CD14-positive monocyte (primary cell): ENCODE measurements around the gene LTBP1. TPM values are rescaled to one million over a fixed set of nuclear protein-coding genes. Genes with fewer than 3 reads are reported as not detected.

Experiments
- DNase-seq, 3 donors: peaks; one replicate each; pipeline ENCODE4 v3.0.0-alpha.2; 2011 to 2022
- H2AFZ ChIP-seq: 2 replicates; pipeline ENCODE4 v1.6.0; 2012; ENCODE audit warnings: mild to moderate bottlenecking, low read depth, low read length, inconsistent platforms; ENCODE audit not compliant: insufficient read depth, poor library complexity, severe bottlenecking
- H3K27ac ChIP-seq, 2 donors: 1 replicate in 1 of 2; 2 replicates in 1 of 2; pipeline ENCODE4 v1.5.1; 2012 to 2013; ENCODE audit warnings: low read length in 2 of 2, control low read depth in 1 of 2, inconsistent platforms in 1 of 2, low read depth in 1 of 2, mild to moderate bottlenecking in 1 of 2
- H3K27me3 ChIP-seq, 2 donors: one replicate each; pipeline versions ENCODE4 v1.6.0 to v1.6.1; 2011 to 2013; ENCODE audit warnings: low read length in 2 of 2; ENCODE audit not compliant: control insufficient read depth in 2 of 2, insufficient read depth in 2 of 2
- H3K36me3 ChIP-seq, 2 donors: replicated peaks in 1 of 2; 1 replicate in 1 of 2; 2 replicates in 1 of 2; pipeline versions ENCODE4 v1.5.1 to v1.6.1; 2012 to 2013; ENCODE audit warnings: low read length in 2 of 2, control low read depth in 1 of 2, inconsistent platforms in 1 of 2, mild to moderate bottlenecking in 1 of 2; ENCODE audit not compliant: insufficient read depth in 2 of 2, control insufficient read depth in 1 of 2
- H3K4me1 ChIP-seq, 2 donors: 1 replicate in 1 of 2; 2 replicates in 1 of 2; pipeline versions ENCODE4 v1.5.1 to v1.6.1; 2012 to 2013; ENCODE audit warnings: low read length in 2 of 2, control low read depth in 1 of 2, inconsistent platforms in 1 of 2, mild to moderate bottlenecking in 1 of 2, moderate library complexity in 1 of 2; ENCODE audit not compliant: insufficient read depth in 2 of 2, control insufficient read depth in 1 of 2
- H3K4me2 ChIP-seq: replicated peaks from 2 replicates; pipeline ENCODE3; 2012; ENCODE audit warnings: low read length, moderate library complexity, mild to moderate bottlenecking; ENCODE audit not compliant: poor library complexity, severe bottlenecking; ENCODE audit errors: extremely low read depth
- H3K4me3 ChIP-seq, 3 experiments: fragments of 200-600 bp in 1 of 3; sonication (generic) in 1 of 3; replicated peaks in 1 of 3; 1 replicate in 2 of 3; 2 replicates in 1 of 3; pipeline ENCODE4 v1.5.1; 2011 to 2013; ENCODE audit warnings: low read length in 3 of 3, mild to moderate bottlenecking in 3 of 3, control low read depth in 2 of 3, low read depth in 2 of 3, inconsistent platforms in 1 of 3, moderate library complexity in 1 of 3
- H3K79me2 ChIP-seq: 2 replicates; pipeline ENCODE4 v1.6.0; 2012; ENCODE audit warnings: mild to moderate bottlenecking, control low read depth, inconsistent platforms, low read length, moderate library complexity; ENCODE audit not compliant: insufficient read depth
- H3K9ac ChIP-seq: 2 replicates; pipeline ENCODE4 v1.6.0; 2017; ENCODE audit warnings: low read length, mild to moderate bottlenecking; ENCODE audit not compliant: insufficient read depth, poor library complexity, severe bottlenecking
- H3K9me3 ChIP-seq, 2 donors: replicated peaks in 1 of 2; 1 replicate in 1 of 2; 2 replicates in 1 of 2; pipeline versions ENCODE4 v1.5.1 to v1.6.1; 2012 to 2013; ENCODE audit warnings: low read length in 2 of 2, control low read depth in 1 of 2; ENCODE audit not compliant: control insufficient read depth in 1 of 2, insufficient read depth in 1 of 2
- H4K20me1 ChIP-seq: 2 replicates; pipeline ENCODE4 v1.6.0; 2012; ENCODE audit warnings: mild to moderate bottlenecking, low read length, control low read depth, moderate library complexity; ENCODE audit not compliant: insufficient read depth
- H3K27ac Mint-ChIP-seq, 7 donors: one replicate each; pipeline ENCODE4 v1.8.0; 2020; ENCODE audit warnings: mild to moderate bottlenecking in 7 of 7, mixed read lengths in 7 of 7, moderate library complexity in 6 of 7, inconsistent platforms in 2 of 7
- H3K27me3 Mint-ChIP-seq, 3 donors: one replicate each; pipeline ENCODE4 v1.8.0; 2021 to 2022; ENCODE audit warnings: low read depth in 3 of 3, mild to moderate bottlenecking in 3 of 3, mixed read lengths in 3 of 3, moderate library complexity in 3 of 3, inconsistent platforms in 1 of 3
- H3K36me3 Mint-ChIP-seq, 2 donors: one replicate each; pipeline ENCODE4 v1.8.0; 2020; ENCODE audit warnings: mixed read lengths in 2 of 2, inconsistent platforms in 1 of 2, mild to moderate bottlenecking in 1 of 2
- H3K4me1 Mint-ChIP-seq: one replicate; pipeline ENCODE4 v1.8.0; 2020; ENCODE audit warnings: mild to moderate bottlenecking, mixed read lengths
- H3K4me3 Mint-ChIP-seq, 2 donors: one replicate each; pipeline ENCODE4 v1.8.0; 2020; ENCODE audit warnings: mild to moderate bottlenecking in 2 of 2, mixed read lengths in 2 of 2, moderate library complexity in 1 of 2
- H3K9me3 Mint-ChIP-seq, 7 donors: one replicate each; pipeline ENCODE4 v1.8.0; 2020 to 2022; ENCODE audit warnings: mixed read lengths in 7 of 7, mild to moderate bottlenecking in 6 of 7, moderate library complexity in 6 of 7, inconsistent platforms in 2 of 7
- WGBS: methylation state at CpG from one replicate; pipeline ENCODE4 v1.1.5; 2013; ENCODE audit warnings: missing lambda C conversion rate; ENCODE audit not compliant: insufficient coverage; 5-methylcytosine and 5-hydroxymethylcytosine counted together
- intact Hi-C, 2 donors: fragments of 100-400 bp; cut with micrococcal nuclease; formaldehyde crosslinking; loops; one replicate each; pipeline versions ENCODE4 v1.15.0 to v1.15.1; 2023
- polyA plus RNA-seq, 3 donors: library from polyadenylated mRNA; depleted of rRNA in 1 of 3; unstranded in 2 of 3; stranded (reverse) in 1 of 3; fragments of 300-500 nt in 2 of 3; fragments of >200 nt in 1 of 3; fragmentation: Illumina TruSeq in 2 of 3; gene quantifications; 1 replicate in 2 of 3; 2 replicates in 1 of 3; pipeline ENCODE4 v1.2.3, GENCODE V29; 2012 to 2021
- TF ChIP-seq, protein P1 (sequence below): fragments of 200-600 bp; IDR thresholded peaks from one replicate; pipeline ENCODE4 v1.8.0; 2022; ENCODE audit warnings: antibody characterized with exemption, mild to moderate bottlenecking

The LTBP1 gene
- polyA plus RNA-seq, 3 donors = 0.18 to 0.24 TPM; not detected in 1

- H3K27me3 ChIP-seq = no peaks in the 10 kb centered on the region
- no peak for DNase-seq
- WGBS = no CpG with 5 or more reads among the region's 6 CpGs
- H3K27ac ChIP-seq = no peak overlapping the region
- H3K4me3 Mint-ChIP-seq = no peak overlapping the region
- H3K4me3 ChIP-seq = no peak overlapping the region
- no peaks in the 10 kb centered on the region for H4K20me1 ChIP-seq
- no peaks in the 10 kb centered on the region for H3K9me3 ChIP-seq
- H2AFZ ChIP-seq = no peak overlapping the region
- H3K79me2 ChIP-seq = no peaks in the 10 kb centered on the region
- H3K4me1 ChIP-seq = no peaks in the 10 kb centered on the region
- no peaks in the 10 kb centered on the region for H3K36me3 ChIP-seq
- TF ChIP-seq, protein P1, sequence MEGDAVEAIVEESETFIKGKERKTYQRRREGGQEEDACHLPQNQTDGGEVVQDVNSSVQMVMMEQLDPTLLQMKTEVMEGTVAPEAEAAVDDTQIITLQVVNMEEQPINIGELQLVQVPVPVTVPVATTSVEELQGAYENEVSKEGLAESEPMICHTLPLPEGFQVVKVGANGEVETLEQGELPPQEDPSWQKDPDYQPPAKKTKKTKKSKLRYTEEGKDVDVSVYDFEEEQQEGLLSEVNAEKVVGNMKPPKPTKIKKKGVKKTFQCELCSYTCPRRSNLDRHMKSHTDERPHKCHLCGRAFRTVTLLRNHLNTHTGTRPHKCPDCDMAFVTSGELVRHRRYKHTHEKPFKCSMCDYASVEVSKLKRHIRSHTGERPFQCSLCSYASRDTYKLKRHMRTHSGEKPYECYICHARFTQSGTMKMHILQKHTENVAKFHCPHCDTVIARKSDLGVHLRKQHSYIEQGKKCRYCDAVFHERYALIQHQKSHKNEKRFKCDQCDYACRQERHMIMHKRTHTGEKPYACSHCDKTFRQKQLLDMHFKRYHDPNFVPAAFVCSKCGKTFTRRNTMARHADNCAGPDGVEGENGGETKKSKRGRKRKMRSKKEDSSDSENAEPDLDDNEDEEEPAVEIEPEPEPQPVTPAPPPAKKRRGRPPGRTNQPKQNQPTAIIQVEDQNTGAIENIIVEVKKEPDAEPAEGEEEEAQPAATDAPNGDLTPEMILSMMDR = no peak
- peaks cover 0 to 9% (median 2%) of the 10 kb centered on the region in 7 donors for H3K9me3 Mint-ChIP-seq
- H3K36me3 Mint-ChIP-seq = no peaks in the 10 kb centered on the region
- H3K4me1 Mint-ChIP-seq = no peaks in the 10 kb centered on the region
- H3K9ac ChIP-seq = no peak overlapping the region
- H3K4me2 ChIP-seq = no peak overlapping the region
- intact Hi-C loops = no loop called here
- no peak overlapping the region for H3K27ac Mint-ChIP-seq
- H3K27me3 Mint-ChIP-seq = peaks cover 4 to 7% (median 5%) of the 10 kb centered on the region in 3 donors
Measured at GRCh38 chr2:33022989-33023727, 76.4 kb downstream of the LTBP1 start.

DNA sequence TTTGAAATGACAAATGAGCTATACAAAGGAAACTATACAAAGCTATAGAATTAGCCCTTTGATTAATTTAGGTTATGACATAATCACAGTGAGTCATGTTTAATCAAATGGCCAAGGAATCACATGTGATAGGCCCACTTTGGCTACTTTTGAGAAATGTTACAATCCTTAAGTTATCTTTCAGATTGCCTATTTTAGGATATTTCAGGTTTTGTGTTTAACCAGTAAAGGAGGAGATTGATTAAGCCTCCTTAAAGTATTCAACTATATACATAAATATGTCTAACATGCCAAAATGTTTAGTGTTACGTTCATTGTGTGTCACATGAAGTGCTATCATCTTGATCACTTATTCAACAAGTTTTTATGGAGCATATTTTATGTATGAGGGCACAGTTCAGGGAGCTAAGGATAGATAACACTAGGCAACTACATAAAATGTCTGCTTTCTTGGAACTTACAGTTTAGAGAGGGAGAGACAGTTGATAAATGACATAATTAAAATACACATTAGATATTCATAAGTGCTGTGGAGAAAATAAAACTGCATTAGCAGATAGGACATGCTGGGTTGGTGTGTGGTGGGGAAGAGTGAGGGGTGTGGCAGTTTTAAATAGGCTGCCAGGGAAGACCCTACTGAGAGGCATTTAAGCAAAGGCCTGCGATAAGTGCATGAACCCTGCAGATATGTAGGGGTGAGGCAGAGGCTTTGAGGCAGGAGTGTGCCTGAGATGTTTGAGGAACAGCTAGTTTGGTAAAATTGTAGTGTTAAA is 77.2 kb downstream of the LTBP1 start:
- no peak overlapping the region for H3K27ac ChIP-seq
- H3K9me3 Mint-ChIP-seq = peaks cover 0 to 9% (median 2%) of the 10 kb centered on the region in 7 donors
- H3K9ac ChIP-seq = no peak overlapping the region
- 83% methylated on average over 1 of the region's 2 CpGs for WGBS
- H3K79me2 ChIP-seq = no peaks in the 10 kb centered on the region
- H3K4me1 ChIP-seq = no peaks in the 10 kb centered on the region
- no peaks in the 10 kb centered on the region for H3K36me3 Mint-ChIP-seq
- no peak overlapping the region for H3K4me2 ChIP-seq
- H3K9me3 ChIP-seq = no peaks in the 10 kb centered on the region
- peaks cover 4 to 7% (median 5%) of the 10 kb centered on the region in 3 donors for H3K27me3 Mint-ChIP-seq
- intact Hi-C loops = no loop called here
- H2AFZ ChIP-seq = no peak overlapping the region
- no peak overlapping the region for H3K27ac Mint-ChIP-seq
- no peaks in the 10 kb centered on the region for H3K36me3 ChIP-seq
- H3K4me1 Mint-ChIP-seq = no peaks in the 10 kb centered on the region
- H3K4me3 ChIP-seq = no peak overlapping the region
- DNase-seq = no peak
- H3K4me3 Mint-ChIP-seq = no peak overlapping the region
- TF ChIP-seq, protein P1 = no peak
- no peaks in the 10 kb centered on the region for H4K20me1 ChIP-seq
- H3K27me3 ChIP-seq = no peaks in the 10 kb centered on the region
